T-helper 1 cell treated with Interleukin-12 subunit alpha and Interleukin-12 subunit beta and Interleukin-4 antibody, amounts not matched to agents 30 μg/mL and 1 μg/mL, for 36 hours (primary cell): ENCODE results near the gene JUP.

Experiments
- H3K27ac Mint-ChIP-seq: one replicate; pipeline ENCODE4 v1.8.0; 2021; ENCODE audit warnings: mild to moderate bottlenecking, mixed read lengths
- H3K27me3 Mint-ChIP-seq: one replicate; pipeline ENCODE4 v1.8.0; 2021; ENCODE audit warnings: low read depth, mixed read lengths
- H3K36me3 Mint-ChIP-seq: one replicate; pipeline ENCODE4 v1.8.0; 2021; ENCODE audit warnings: low read depth, mixed read lengths
- H3K4me1 Mint-ChIP-seq: one replicate; pipeline ENCODE4 v1.8.0; 2021; ENCODE audit warnings: low read depth, mixed read lengths
- H3K4me3 Mint-ChIP-seq: one replicate; pipeline ENCODE4 v1.8.0; 2021; ENCODE audit warnings: mild to moderate bottlenecking, moderate library complexity, mixed read lengths
- H3K9me3 Mint-ChIP-seq: one replicate; pipeline ENCODE4 v1.8.0; 2021; ENCODE audit warnings: mixed read lengths

JUP gene

GRCh38 chr17:41735744-41736143 is 50.8 kb downstream of the JUP start:
- Mint-ChIP-seq H3K4me3 (no peak overlapping the region), H3K27me3 (peaks cover 68% of the 10 kb centered on the region), H3K9me3 (no peaks in the 10 kb centered on the region), H3K27ac (no peak overlapping the region), H3K36me3 (no peaks in the 10 kb centered on the region), H3K4me1 (peaks cover 10% of the 10 kb centered on the region)

- H3K36me3 Mint-ChIP-seq = no peaks in the 10 kb centered on the region
- peaks cover 10% of the 10 kb centered on the region for H3K4me1 Mint-ChIP-seq
- peaks cover 76% of the 10 kb centered on the region for H3K27me3 Mint-ChIP-seq
- H3K27ac Mint-ChIP-seq = no peak overlapping the region
- peak overlapping the region; percentile 36 for H3K4me3 Mint-ChIP-seq
- no peaks in the 10 kb centered on the region for H3K9me3 Mint-ChIP-seq
Measured at GRCh38 chr17:41734949-41735313, 51.6 kb downstream of the JUP start.

GRCh38 chr17:41734139-41734948 is 52.2 kb downstream of the JUP start, which contains the start of gene HAP1:
HAP1 (minus strand) TSS chr17:41734643; CDS start chr17:41734634, 9 bp downstream.
- Mint-ChIP-seq H3K4me3 (peak within 1 kb of the TSS; percentile 36), H3K27me3 (peaks cover 80% of the 10 kb centered on the region), H3K36me3 (no peaks in the 10 kb centered on the region), H3K27ac (no peak within 1 kb of the TSS), H3K4me1 (peaks cover 10% of the 10 kb centered on the region), H3K9me3 (no peaks in the 10 kb centered on the region)

- H3K27me3 Mint-ChIP-seq = peaks cover 80% of the 10 kb centered on the region
Measured at GRCh38 chr17:41733348-41734138, 53.0 kb downstream of the JUP start.

GRCh38 chr17:41731836-41732235 is 54.7 kb downstream of the JUP start:
- Mint-ChIP-seq H3K36me3 (no peaks in the 10 kb centered on the region), H3K4me1 (peaks cover 7% of the 10 kb centered on the region), H3K27ac (no peak overlapping the region), H3K9me3 (no peaks in the 10 kb centered on the region), H3K4me3 (no peak overlapping the region), H3K27me3 (peaks cover 67% of the 10 kb centered on the region)

More at GRCh38 chr17:41733348-41734138, 53.0 kb downstream of the JUP start:
- H3K4me3 Mint-ChIP-seq = no peak overlapping the region
- no peaks in the 10 kb centered on the region for H3K36me3 Mint-ChIP-seq
- H3K4me1 Mint-ChIP-seq = peaks cover 10% of the 10 kb centered on the region
- H3K27ac Mint-ChIP-seq = no peak overlapping the region
- H3K9me3 Mint-ChIP-seq = no peaks in the 10 kb centered on the region

GRCh38 chr17:41730479-41730878 is 56.0 kb downstream of the JUP start:
- Mint-ChIP-seq H3K27ac (no peak overlapping the region), H3K9me3 (no peaks in the 10 kb centered on the region), H3K27me3 (peaks cover 54% of the 10 kb centered on the region), H3K4me3 (no peak overlapping the region), H3K36me3 (no peaks in the 10 kb centered on the region), H3K4me1 (peaks cover 7% of the 10 kb centered on the region)

- Mint-ChIP-seq H3K36me3 (no peaks in the 10 kb centered on the region), H3K4me1 (peaks cover 2% of the 10 kb centered on the region), H3K27me3 (peaks cover 39% of the 10 kb centered on the region), H3K27ac (no peak overlapping the region), H3K4me3 (no peak overlapping the region), H3K9me3 (no peaks in the 10 kb centered on the region)
Measured at GRCh38 chr17:41728056-41728455, 58.5 kb downstream of the JUP start.

- Mint-ChIP-seq H3K9me3 (no peaks in the 10 kb centered on the region), H3K4me1 (no peaks in the 10 kb centered on the region), H3K27me3 (peaks cover 11% of the 10 kb centered on the region), H3K4me3 (no peak overlapping the region), H3K36me3 (no peaks in the 10 kb centered on the region), H3K27ac (no peak overlapping the region)
Measured at GRCh38 chr17:41725134-41725533, 61.4 kb downstream of the JUP start.

GRCh38 chr17:41724476-41725050 is 61.9 kb downstream of the JUP start:
- Mint-ChIP-seq H3K4me3 (no peak overlapping the region), H3K36me3 (no peaks in the 10 kb centered on the region), H3K27ac (no peak overlapping the region), H3K27me3 (peaks cover 6% of the 10 kb centered on the region), H3K9me3 (no peaks in the 10 kb centered on the region), H3K4me1 (no peaks in the 10 kb centered on the region)

- H3K27me3 Mint-ChIP-seq = peaks cover 6% of the 10 kb centered on the region
Measured at GRCh38 chr17:41723801-41724475, 62.6 kb downstream of the JUP start.

GRCh38 chr17:41722231-41722630 is 64.3 kb downstream of the JUP start:
- Mint-ChIP-seq H3K27me3 (peaks cover 6% of the 10 kb centered on the region), H3K36me3 (no peaks in the 10 kb centered on the region), H3K4me3 (no peak overlapping the region), H3K9me3 (no peaks in the 10 kb centered on the region), H3K27ac (no peak overlapping the region), H3K4me1 (peaks cover 5% of the 10 kb centered on the region)

More at GRCh38 chr17:41723801-41724475, 62.6 kb downstream of the JUP start:
- no peaks in the 10 kb centered on the region for H3K4me1 Mint-ChIP-seq
- H3K27ac Mint-ChIP-seq = no peak overlapping the region
- no peak overlapping the region for H3K4me3 Mint-ChIP-seq
- H3K9me3 Mint-ChIP-seq = no peaks in the 10 kb centered on the region
- H3K36me3 Mint-ChIP-seq = no peaks in the 10 kb centered on the region

GRCh38 chr17:41718287-41718645 is 68.2 kb downstream of the JUP start:
- no peak overlapping the region for H3K27ac Mint-ChIP-seq
- peaks cover 5% of the 10 kb centered on the region for H3K4me1 Mint-ChIP-seq
- no peaks in the 10 kb centered on the region for H3K9me3 Mint-ChIP-seq
- no peak overlapping the region for H3K4me3 Mint-ChIP-seq
- H3K27me3 Mint-ChIP-seq = peaks cover 4% of the 10 kb centered on the region
- no peaks in the 10 kb centered on the region for H3K36me3 Mint-ChIP-seq

- Mint-ChIP-seq H3K9me3 (no peaks in the 10 kb centered on the region), H3K27me3 (peaks cover 4% of the 10 kb centered on the region), H3K4me3 (no peak overlapping the region), H3K27ac (no peak overlapping the region), H3K36me3 (no peaks in the 10 kb centered on the region), H3K4me1 (peaks cover 5% of the 10 kb centered on the region)
Measured at GRCh38 chr17:41717408-41718286, 68.9 kb downstream of the JUP start.
